ENCODE results near the gene ADGRB3.

Gene ADGRB3

DNA sequence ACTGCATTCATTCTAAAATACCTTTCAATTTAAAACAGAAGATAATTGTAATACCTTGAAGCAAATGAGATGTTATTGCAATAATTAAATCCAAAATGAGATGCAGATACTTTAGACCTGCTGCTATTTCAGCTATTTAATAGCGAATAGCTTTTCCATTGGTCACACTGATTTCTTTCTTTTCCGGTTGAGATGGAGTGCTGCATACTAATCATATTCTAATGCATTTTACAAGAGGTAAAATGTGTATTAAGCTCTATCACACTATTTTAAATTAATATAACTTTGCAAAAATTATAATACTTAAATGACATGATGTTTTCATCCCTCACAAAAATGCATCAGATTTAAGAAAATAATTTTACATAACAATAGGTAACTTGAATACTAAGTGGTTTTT is 74.0 kb downstream of the ADGRB3 start:
- no peak for DNase-seq (ENCODE audit: low read depth)

DNA sequence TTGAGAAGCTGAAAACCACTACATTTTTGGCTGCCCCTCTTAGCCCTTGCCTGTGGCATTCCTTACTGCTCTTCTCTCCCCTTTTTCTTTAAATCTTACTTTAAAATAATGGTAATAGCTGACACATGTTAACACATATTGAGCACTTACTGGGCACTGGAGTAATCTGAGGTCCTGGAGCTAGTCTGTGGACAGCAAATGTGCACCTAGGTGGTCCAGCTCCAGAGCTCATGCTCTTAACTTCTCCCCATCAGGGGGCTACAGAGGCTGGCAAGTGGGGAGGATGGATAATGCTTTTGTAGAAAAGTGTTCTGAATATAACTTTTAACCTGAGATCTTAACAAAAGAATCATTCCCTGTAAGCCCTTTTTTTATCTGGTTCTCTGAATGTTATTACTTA is 74.8 kb downstream of the ADGRB3 start:
- DNase-seq (ENCODE audit: low read depth): no peak

DNA sequence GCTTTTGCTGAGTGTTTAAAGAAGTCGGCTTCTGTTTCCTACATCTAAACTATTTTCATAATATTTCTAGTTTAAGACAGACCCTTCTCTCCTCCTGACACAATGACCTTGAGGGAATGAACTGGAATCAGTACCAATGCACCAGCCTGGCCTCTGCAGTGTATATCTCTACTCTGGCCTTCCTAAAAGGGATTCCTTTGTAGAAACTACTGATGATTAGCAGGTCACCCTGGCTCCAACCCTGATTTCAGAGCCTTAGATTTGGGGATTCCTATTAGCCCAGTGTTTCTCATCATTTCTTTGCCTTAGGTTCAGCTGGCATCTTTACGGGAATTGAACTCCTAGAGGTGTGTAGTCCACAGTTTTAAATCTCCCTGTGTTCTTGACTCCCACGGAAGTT is 75.4 kb downstream of the ADGRB3 start:
- DNase-seq (ENCODE audit: low read depth): no peak

DNA sequence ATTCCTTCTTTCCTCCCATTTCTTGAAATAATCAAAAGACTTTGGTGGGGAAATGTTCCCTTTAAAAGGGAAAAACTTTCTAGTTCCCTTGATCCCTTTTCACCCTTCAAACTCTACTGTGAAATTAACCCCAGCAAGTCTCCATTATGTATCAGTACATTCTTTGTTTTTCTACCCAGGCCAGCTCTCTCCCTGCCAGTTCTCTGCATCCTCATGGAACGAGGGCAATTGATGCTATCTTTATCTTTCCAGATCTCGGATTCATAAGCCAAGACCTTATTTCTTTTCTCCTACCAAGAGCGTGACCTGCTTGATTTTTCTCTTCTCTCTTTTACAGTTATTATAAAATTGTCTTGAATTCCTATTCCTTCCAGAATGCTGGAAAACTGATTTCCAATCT is 75.8 kb downstream of the ADGRB3 start:
- DNase-seq (ENCODE audit: low read depth): no peak

DNA sequence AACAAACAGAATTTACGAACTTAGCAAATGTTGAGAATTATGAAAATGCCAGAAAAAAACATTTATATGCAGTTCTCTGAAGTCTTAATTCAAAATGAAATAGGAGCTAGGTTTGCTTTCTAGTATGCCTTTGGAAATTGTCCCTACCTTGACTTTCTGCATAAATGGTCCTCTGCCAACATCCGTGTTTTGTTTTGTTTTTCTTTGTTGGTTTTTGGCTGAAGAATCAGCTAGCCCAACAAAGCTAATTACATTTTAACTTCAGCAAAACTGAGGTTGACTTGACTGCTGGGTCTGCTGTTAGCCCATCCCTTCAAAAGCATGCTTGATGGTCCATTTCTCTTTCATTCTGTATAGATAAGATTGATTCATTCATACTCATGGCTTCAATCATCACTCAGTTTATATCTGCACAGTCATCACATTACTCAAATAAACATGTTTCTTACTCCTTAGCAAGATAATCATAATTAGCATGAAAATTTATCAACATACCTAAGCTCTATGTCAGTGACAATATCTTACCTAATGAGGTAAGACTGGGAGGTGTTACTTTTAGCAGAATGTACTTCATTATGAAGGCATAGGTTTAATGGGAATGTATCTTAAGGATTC is 76.4 kb downstream of the ADGRB3 start:
- no peak for DNase-seq (ENCODE audit: low read depth)

DNA sequence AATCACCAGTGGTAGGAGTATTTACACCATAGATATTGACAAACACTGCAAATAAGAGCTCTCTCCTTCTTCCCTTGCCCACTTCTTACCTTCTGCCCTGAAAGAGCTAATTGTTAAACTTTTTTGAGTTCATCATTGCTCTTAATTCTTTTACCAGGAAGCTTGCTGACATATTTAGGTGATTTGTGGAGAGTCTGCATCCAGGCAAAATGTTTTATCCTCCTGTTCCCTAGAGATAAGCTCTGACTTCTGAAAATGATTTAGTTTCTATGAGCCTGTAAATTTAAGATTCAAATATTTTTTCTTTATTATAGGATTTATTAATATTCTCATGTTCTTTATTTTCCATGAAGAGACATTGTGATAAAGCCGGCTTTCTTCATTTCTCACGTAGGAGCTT is 81.5 kb downstream of the ADGRB3 start:
- DNase-seq (ENCODE audit: low read depth): no peak

DNA sequence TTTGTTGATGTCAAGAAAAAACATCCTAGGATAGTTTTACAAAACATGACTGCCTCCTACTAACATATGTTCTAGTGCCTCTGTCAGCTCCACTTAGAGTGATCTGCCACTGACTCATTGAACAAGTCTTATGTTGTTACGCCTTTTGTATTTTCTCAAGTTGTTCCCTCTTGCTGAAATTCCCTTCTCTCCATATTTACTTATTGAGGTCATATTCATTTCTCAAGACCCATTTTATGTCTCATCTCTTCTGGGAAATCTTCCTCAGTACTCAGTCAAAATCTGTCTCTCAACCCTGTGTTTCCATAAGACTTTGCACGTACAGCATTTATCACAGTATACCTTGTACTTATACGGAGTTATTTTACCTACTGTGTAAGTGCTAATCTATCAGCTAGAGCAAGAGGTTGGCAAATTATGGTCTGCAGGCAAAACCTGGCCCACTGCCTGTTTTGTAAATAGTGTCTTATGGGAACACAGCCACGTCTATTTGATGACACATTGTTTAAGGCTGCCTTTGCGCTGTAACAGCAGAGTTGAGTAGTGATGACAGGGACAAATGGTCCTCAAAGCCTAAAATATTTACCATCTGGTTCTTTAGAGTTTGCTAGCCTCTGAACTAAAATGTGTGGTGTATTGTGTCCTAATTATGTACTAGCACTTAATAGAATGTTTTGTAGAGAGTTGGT is 83.4 kb downstream of the ADGRB3 start:
- no peak for DNase-seq (ENCODE audit: low read depth)

DNA sequence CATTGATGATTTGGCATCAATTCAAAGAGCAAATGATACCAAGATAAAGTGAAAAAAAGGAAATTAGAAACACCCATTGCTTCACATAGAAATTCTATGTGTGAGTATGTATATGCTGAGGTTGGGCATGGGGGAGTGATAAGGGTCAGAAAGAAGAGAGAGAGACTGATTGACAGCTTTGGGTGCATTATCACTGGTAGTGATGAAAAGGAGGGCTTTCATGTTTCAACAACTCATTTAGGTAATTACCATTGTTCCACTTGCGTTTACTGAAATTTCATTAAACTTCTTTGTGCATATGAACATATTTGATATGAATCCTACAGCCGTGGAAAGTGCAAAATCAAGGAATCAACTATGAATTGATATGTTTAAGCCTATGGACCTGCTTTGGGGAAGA is 84.7 kb downstream of the ADGRB3 start:
- DNase-seq (ENCODE audit: low read depth): no peak

DNA sequence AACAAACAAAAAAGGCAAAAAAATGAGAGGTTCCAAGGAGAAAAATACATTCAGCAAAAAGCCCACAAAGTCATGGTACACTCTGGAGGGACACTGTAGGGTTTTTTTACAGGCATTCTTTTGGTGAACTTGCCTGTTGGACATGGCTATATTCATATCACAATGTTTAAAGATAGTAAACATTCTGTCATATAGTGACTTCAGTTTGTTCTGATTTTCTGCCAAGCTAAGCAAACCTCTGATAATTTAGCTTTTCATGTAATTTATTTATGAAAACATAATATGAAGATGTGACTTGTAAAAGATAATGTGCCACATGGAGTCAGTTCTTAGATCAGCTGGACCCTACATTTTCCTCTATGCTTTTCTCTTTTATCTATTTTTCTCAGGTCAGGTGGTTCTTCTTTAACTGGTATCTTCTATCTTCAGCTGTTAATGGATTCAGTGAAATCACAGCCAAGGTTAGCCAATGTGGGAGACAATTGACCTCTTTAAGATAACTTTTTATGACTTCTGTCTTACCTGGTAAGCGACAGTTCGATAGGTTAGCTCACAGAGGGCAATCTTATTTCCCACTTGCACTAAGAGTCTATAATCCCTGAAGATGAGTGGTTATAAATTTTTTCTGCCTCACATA is 87.9 kb downstream of the ADGRB3 start:
- DNase-seq (ENCODE audit: low read depth): no peak

DNA sequence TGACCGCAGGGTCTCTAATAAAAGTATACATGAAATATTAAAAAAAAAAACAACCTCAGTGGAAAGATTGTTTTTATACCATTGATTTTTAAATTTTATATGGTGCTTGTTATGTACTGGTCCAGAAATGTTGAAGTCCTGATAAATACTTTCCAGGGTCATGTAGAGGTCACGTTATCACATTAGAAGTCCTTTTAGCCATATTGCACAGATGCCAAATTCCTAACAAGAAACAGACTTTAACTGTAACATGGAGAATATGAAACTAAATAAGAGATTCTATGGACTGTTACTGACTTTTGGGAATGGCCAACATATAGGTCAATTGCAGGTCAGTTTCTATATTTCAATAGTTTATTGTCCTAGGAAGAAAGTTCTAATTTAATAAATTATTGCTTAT is 89.0 kb downstream of the ADGRB3 start:
- no peak for DNase-seq (ENCODE audit: low read depth)

DNA sequence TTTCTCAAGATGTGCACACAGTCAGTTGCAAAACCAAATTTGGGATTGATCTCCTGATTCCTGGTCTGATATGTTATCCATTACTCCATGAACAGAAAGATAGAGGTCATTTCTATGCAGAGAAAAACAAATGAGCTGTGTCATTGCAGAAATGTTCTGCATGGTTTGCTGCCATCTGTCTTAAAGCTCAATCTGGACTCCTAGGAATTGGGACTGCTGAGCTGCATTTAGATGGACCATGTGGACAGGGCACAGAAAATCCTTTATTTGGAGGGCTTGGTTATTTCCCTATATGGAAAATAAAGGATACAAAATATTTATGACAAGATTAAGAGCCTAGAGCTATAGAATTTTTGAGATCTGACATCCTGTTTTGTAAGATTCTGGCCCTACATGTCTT is 91.3 kb downstream of the ADGRB3 start:
- DNase-seq (ENCODE audit: low read depth): no peak

DNA sequence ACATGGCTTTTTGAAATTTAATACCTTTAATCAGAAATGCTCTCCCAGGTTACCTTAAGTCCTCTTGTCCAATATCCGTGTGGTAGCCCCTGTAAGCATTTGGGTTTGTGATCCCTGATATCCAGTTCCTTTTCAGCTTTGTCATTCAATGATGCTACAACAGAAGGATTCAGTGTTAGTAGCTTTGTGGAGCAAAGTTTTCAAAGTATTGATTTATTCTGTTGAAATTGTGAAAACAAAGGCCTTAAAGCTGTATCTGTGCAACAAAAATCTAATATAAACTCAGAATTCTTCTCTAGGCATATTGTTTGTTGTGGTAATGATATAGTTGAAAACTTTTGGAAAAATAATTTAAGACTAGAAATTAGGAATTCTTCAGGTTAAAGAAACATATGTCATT is 91.9 kb downstream of the ADGRB3 start:
- no peak for DNase-seq (ENCODE audit: low read depth)

DNA sequence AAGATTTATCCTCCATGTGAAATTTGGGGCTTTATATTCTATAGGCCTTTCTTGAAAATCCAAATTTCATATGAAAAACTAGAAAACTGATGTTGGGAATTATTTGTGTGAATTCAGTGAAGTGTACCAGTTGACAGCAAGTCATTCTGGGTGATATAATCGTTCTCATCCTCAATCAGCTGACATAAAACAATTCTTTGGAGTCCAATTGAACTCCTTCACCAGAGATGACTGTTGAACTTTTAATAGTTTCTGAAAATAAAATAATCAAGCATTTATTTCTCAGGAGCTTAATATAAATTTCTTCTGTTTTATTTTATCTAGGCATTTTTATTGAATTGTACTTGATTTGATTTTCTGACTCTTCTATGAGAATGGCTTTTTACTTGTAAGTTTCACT is 92.6 kb downstream of the ADGRB3 start:
- no peak for DNase-seq (ENCODE audit: low read depth)

DNA sequence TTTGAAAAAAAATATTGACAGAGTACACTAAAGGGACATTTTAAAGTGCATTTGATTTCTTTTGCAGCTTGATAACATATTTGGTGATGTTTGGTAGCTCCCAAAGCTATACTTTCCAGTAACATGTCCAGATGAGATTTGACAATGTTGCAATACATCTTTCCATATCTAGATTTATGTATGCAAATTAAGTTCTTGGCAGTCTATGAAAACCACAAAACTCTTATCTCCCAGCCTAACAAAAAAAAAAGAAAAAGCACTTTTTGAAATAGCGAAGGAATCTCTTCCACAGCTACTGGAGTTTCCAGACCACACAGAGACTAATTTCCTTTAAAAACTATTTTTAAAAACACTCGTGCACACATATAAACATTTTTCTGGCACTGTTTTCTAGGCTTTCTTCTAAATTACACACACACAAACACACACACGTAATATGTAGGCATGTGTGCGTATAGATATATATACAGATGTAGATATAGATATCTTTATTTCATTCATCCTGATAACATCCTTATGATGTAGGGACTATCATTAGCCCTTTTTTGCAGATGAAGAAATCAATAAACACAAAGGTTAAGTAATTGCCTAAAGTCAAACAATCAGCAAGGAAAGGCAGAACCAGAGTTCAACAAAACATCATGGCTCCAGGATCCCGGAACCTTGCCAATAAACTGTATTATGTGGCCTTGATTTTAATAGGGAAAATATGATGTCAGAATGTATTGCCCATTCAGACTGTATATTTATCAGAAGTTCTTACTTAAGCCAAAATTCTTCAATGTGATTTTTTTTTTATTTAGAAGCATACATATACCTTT is 93.3 kb downstream of the ADGRB3 start:
- DNase-seq (ENCODE audit: low read depth): no peak

DNA sequence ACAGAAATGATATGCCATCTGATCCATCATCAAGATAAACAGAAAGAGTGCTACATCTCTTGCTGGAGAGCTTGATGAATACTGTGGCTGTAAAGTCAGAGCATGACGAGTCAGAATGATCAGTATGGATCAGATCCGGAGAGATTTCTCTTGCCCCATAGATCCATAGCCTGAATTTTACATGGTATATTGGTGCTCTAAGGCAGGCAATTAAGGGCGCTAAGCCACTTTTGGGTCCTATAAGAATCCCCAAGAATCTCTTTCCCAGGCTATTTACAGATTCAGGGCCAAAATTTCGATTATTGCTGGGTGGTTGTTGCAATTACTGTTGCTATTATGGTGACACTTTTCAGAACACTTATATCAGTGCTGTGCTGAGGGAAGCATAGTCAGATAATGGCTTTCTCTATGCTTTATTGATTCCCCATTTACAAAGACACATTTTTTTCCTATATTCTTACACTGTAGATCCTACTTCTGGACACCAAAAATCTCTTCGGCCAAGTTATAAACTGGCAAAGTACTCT is 94.4 kb downstream of the ADGRB3 start:
- no peak for DNase-seq (ENCODE audit: low read depth)

DNA sequence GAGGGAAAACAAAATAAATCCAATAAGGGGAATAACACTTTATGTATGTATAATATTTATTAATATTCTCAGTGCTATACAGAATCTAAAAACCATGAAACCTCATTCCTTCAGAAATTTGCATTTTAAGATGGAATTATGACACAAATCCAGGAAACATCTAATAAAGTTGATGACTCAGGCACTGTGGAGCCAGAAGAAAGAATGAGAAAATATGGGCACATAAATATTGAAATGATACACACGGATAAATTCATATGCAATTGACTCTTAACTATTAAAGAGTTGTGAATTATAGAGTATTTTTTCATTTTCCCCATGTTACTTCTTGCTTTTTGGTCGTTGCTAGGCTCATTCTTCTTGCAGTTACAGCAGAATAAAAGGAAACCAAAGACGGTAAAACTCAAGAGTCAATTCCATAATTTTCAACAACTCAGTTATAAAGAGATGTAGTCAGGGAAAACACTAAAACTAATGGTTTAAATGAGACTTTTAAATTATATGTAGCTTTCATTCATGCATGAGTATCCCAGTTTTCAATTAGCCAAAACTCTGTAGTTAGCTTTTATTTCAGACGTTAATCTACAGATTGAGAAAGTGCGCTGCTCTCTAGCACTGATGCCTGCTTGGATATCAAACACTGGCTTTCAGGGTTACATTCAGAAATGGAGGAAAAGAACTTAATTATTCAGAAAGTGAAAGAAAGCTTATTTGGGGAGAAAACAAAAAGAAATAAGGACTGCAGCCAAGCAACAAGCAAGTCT is 95.4 kb downstream of the ADGRB3 start:
- no peak for DNase-seq (ENCODE audit: low read depth)

DNA sequence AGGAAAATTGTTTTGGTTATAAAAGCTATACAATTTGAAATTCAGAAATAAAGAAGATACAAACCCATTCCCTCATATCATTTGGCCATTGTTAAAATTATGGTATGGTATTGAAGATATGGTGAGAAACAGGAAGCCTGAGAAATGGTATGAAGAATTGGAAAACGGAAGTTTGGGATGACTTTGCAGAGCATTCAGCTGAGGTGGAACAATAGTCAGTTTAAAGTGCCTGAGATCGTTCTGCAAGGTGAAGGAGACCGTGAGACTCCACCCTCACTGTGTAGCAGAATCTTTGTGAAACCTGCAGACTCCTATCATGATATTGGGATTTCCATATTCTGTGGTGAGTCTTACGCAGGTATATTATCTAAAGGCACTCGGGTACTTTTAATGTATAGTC is 97.3 kb downstream of the ADGRB3 start:
- no peak for DNase-seq (ENCODE audit: low read depth)

DNA sequence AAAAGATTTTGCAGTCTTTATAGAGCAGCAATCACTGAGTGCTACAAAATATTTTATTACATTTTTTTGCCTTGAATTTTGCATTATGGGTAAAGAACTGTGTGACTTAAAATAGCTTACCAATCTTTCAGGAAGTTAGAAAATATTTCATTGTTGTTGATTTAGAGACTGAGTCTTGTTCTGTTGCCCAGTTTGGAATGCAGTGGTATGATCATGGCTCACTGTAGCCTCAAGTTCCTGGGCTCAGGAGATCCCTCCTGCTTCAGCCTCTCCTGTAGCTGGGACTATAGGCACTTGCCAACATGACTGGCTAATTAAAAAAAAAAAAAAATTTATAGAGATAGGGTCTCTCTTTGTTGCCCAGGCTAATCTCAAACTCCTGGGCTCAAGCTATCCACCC is 100.8 kb downstream of the ADGRB3 start:
- DNase-seq (ENCODE audit: low read depth): no peak

DNA sequence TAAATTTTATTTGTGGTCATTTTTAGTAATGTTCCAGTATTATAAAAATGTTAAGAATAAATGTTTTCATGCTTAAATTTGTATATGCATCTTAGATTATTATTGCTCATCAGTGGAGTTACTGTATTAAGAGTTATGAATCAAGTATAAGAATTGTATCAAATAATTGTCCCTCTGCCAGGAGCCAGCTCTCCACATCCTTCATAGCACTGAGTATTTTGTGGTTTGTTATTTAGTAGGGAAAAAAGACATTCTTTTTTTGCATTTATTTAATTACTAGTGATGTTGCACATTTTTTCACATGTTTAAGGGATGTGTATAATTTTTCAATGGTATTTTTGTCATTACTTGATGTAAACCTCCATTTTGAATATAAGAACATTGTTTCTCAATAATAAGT is 102.0 kb downstream of the ADGRB3 start:
- DNase-seq (ENCODE audit: low read depth): no peak

DNA sequence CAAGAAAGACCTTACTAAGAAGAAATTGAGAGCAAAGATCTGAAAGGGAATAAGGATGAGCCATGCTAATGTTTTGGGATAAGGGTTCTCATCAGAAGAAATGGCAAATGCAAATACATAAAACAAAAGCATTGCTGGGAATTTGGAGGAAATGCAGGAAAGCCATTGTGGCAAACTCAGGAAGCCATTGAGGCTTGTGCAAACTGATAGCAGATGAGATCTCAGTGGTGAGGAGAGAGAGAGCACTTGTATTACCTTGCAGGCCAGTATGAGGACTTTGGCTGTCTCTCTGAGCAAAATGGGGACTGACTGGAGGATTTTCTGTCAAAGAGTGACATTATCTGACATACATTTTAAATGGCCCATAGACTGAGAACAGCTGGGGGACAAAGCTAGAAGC is 103.0 kb downstream of the ADGRB3 start:
- no peak for DNase-seq (ENCODE audit: low read depth)

DNA sequence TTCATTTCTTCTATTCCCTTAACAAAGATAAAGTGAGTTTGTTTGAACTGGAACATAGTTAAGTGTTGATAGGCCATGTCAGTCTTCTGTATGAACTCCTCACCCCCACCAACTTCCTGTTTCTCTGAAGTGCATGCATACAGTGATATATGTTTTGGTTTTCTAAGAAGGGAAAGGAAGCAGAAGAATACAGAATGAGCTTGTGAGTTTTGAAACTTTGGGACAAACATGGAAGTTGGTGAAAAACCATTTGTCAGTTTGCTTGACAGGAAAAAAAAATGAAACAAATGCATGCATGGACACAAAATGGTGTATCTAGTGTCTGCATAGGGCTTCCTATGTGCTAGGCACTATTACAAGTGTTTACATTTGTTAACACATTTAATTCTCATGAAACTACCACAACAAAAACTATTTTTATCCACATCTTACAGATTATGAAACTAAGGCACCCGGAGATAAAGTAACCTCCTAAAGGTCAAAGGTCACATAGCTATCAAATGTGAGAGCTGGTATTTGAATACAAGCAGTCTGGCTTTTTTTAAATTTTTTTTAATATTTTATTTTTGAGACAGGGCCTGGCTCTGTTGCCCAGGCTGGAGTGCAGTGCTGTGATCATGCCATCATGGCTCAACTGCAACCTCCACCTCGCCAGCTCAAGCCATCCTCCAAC is 105.9 kb downstream of the ADGRB3 start:
- no peak for DNase-seq (ENCODE audit: low read depth)

Data from activated T-helper 1 cell treated with Interleukin-2 at 50 U/mL for 16 hours (primary cell).